GM23338 (cell line): ENCODE measurements around the gene ZNF763. TPM values are rescaled to one million over a fixed set of nuclear protein-coding genes. Genes with fewer than 3 reads are reported as not detected.

ENCODE experiments used
- ATAC-seq: fragments of 200-7000 bp; cut with Tn5 transposase; 3 replicates; pipeline ENCODE4 v1.9.1; 2020
- DNase-seq: peaks from one replicate; pipeline ENCODE4 v3.0.0-alpha.2; 2015; ENCODE audit warnings: low spot score
- H2AFZ ChIP-seq: fragments of 200-600 bp; sonication (generic); 2 replicates; pipeline ENCODE4 v1.8.0; 2016; ENCODE audit warnings: antibody characterized with exemption, mild to moderate bottlenecking, moderate library complexity
- H3F3A ChIP-seq: fragments of 200-600 bp; sonication (generic); replicated peaks from 2 replicates; pipeline ENCODE4 v1.8.0; 2017; ENCODE audit warnings: antibody characterized with exemption, mixed run types, low read depth
- H3K27ac ChIP-seq: fragments of 200-600 bp; sonication (generic); 2 replicates; pipeline ENCODE4 v1.6.1; 2016; ENCODE audit warnings: low read depth
- H3K27me3 ChIP-seq: fragments of 200-600 bp; sonication (generic); 2 replicates; pipeline ENCODE4 v1.8.0; 2016; ENCODE audit warnings: mild to moderate bottlenecking, mixed run types, moderate library complexity; ENCODE audit not compliant: insufficient read depth
- H3K36me3 ChIP-seq: fragments of 200-600 bp; sonication (generic); 2 replicates; pipeline ENCODE4 v1.8.0; 2016; ENCODE audit warnings: mild to moderate bottlenecking; ENCODE audit not compliant: insufficient read depth
- H3K4me1 ChIP-seq: fragments of 200-600 bp; sonication (generic); 2 replicates; pipeline ENCODE4 v1.8.0; 2016; ENCODE audit warnings: mild to moderate bottlenecking, moderate library complexity; ENCODE audit not compliant: insufficient read depth
- H3K4me2 ChIP-seq: fragments of 200-600 bp; sonication (generic); 2 replicates; pipeline ENCODE4 v1.7.1; 2017; ENCODE audit warnings: mixed run types
- H3K4me3 ChIP-seq: fragments of 200-600 bp; sonication (generic); 2 replicates; pipeline ENCODE4 v1.6.1; 2016; ENCODE audit warnings: mixed run types
- H3K79me2 ChIP-seq: fragments of 200-600 bp; sonication (generic); replicated peaks from 2 replicates; pipeline ENCODE4 v1.8.0; 2017; ENCODE audit warnings: mild to moderate bottlenecking; ENCODE audit not compliant: insufficient read depth
- H3K9me2 ChIP-seq: fragments of 200-600 bp; sonication (generic); 2 replicates; pipeline ENCODE4 v1.8.0; 2017; ENCODE audit not compliant: insufficient read depth
- H4K20me1 ChIP-seq: fragments of 200-600 bp; sonication (generic); replicated peaks from 2 replicates; pipeline ENCODE4 v1.8.0; 2017; ENCODE audit warnings: mild to moderate bottlenecking; ENCODE audit not compliant: insufficient read depth
- H3K27ac Mint-ChIP-seq: 2 replicates; pipeline ENCODE4 v1.8.0; 2020; ENCODE audit warnings: inconsistent platforms, mild to moderate bottlenecking, moderate library complexity, mixed read lengths
- H3K27me3 Mint-ChIP-seq: 3 replicates; pipeline ENCODE4 v1.8.0; 2022; ENCODE audit warnings: low read depth, mild to moderate bottlenecking, moderate library complexity, mixed read lengths, inconsistent platforms; ENCODE audit not compliant: insufficient read depth, poor library complexity
- H3K36me3 Mint-ChIP-seq: 3 replicates; pipeline ENCODE4 v1.8.0; 2021; ENCODE audit warnings: low read depth, mild to moderate bottlenecking, inconsistent platforms, moderate library complexity, mixed read lengths
- H3K4me1 Mint-ChIP-seq: 3 replicates; pipeline ENCODE4 v1.8.0; 2020; ENCODE audit warnings: mild to moderate bottlenecking, inconsistent platforms, mixed read lengths
- H3K4me3 Mint-ChIP-seq: 3 replicates; pipeline ENCODE4 v1.8.0; 2021; ENCODE audit warnings: moderate library complexity, mild to moderate bottlenecking, inconsistent platforms, mixed read lengths
- H3K9me3 Mint-ChIP-seq: 3 replicates; pipeline ENCODE4 v1.8.0; 2020; ENCODE audit warnings: moderate library complexity, mild to moderate bottlenecking, inconsistent platforms, mixed read lengths
- CREB1 ChIP-seq: fragments of 250-450 bp; sonication (Bioruptor Pico); IDR thresholded peaks from 2 replicates; pipeline ENCODE4 v1.5.0; 2020; ENCODE audit warnings: low read depth, mild to moderate bottlenecking, moderate library complexity
- EZH2 ChIP-seq: fragments of 200-600 bp; sonication (generic); IDR thresholded peaks from one replicate; pipeline ENCODE4 v1.8.0; 2017; ENCODE audit warnings: antibody characterized with exemption, mild to moderate bottlenecking, low read depth; ENCODE audit not compliant: unreplicated experiment
- EZH2phosphoT487 ChIP-seq: fragments of 200-600 bp; sonication (generic); IDR thresholded peaks from one replicate; pipeline ENCODE4 v1.8.1; 2018; ENCODE audit warnings: antibody characterized with exemption; ENCODE audit not compliant: unreplicated experiment
- JUNB ChIP-seq: IDR thresholded peaks from one replicate; pipeline ENCODE4 v1.6.1; 2016; ENCODE audit warnings: antibody characterized with exemption; ENCODE audit not compliant: unreplicated experiment
- NANOG ChIP-seq: IDR thresholded peaks from 2 replicates; pipeline ENCODE4 v1.6.1; 2016; ENCODE audit warnings: antibody characterized with exemption, borderline replicate concordance
- POLR2AphosphoS5 ChIP-seq: IDR thresholded peaks from 2 replicates; pipeline ENCODE4 v1.6.1; 2016; ENCODE audit warnings: antibody characterized with exemption, low read depth
- STAT1 ChIP-seq: IDR thresholded peaks from one replicate; pipeline ENCODE4 v1.6.1; 2016; ENCODE audit warnings: antibody characterized with exemption; ENCODE audit not compliant: unreplicated experiment
- ZNF331 ChIP-seq: fragments of 250-450 bp; sonication (Bioruptor Pico); IDR thresholded peaks from 2 replicates; pipeline ENCODE4 v1.5.0; 2020; ENCODE audit warnings: low read depth, mild to moderate bottlenecking, moderate library complexity
- polyA plus RNA-seq: library from polyadenylated mRNA; unstranded; fragments of >200 nt; fragmentation: Nextera tagmentation; extraction: Ambion mirVana; gene quantifications from 2 replicates; pipeline ENCODE4 v1.2.1, GENCODE V29; 2016
- total RNA-seq: library from RNA; depleted of rRNA; stranded (reverse); fragments of >200 nt; shearing (Covaris generic); gene quantifications from 2 replicates; pipeline ENCODE4 v1.2.3, GENCODE V29; 2014
- TF ChIP-seq, protein P1 (sequence below): fragments of 250-450 bp; sonication (Bioruptor Pico); IDR thresholded peaks from 2 replicates; pipeline ENCODE4 v1.5.0; 2020; ENCODE audit warnings: mild to moderate bottlenecking, moderate library complexity

ZNF763 gene
- total and polyA plus RNA-seq, 2 experiments from 2014 or later: 0.61 to 0.87 TPM

- TF ChIP-seq, protein P1, sequence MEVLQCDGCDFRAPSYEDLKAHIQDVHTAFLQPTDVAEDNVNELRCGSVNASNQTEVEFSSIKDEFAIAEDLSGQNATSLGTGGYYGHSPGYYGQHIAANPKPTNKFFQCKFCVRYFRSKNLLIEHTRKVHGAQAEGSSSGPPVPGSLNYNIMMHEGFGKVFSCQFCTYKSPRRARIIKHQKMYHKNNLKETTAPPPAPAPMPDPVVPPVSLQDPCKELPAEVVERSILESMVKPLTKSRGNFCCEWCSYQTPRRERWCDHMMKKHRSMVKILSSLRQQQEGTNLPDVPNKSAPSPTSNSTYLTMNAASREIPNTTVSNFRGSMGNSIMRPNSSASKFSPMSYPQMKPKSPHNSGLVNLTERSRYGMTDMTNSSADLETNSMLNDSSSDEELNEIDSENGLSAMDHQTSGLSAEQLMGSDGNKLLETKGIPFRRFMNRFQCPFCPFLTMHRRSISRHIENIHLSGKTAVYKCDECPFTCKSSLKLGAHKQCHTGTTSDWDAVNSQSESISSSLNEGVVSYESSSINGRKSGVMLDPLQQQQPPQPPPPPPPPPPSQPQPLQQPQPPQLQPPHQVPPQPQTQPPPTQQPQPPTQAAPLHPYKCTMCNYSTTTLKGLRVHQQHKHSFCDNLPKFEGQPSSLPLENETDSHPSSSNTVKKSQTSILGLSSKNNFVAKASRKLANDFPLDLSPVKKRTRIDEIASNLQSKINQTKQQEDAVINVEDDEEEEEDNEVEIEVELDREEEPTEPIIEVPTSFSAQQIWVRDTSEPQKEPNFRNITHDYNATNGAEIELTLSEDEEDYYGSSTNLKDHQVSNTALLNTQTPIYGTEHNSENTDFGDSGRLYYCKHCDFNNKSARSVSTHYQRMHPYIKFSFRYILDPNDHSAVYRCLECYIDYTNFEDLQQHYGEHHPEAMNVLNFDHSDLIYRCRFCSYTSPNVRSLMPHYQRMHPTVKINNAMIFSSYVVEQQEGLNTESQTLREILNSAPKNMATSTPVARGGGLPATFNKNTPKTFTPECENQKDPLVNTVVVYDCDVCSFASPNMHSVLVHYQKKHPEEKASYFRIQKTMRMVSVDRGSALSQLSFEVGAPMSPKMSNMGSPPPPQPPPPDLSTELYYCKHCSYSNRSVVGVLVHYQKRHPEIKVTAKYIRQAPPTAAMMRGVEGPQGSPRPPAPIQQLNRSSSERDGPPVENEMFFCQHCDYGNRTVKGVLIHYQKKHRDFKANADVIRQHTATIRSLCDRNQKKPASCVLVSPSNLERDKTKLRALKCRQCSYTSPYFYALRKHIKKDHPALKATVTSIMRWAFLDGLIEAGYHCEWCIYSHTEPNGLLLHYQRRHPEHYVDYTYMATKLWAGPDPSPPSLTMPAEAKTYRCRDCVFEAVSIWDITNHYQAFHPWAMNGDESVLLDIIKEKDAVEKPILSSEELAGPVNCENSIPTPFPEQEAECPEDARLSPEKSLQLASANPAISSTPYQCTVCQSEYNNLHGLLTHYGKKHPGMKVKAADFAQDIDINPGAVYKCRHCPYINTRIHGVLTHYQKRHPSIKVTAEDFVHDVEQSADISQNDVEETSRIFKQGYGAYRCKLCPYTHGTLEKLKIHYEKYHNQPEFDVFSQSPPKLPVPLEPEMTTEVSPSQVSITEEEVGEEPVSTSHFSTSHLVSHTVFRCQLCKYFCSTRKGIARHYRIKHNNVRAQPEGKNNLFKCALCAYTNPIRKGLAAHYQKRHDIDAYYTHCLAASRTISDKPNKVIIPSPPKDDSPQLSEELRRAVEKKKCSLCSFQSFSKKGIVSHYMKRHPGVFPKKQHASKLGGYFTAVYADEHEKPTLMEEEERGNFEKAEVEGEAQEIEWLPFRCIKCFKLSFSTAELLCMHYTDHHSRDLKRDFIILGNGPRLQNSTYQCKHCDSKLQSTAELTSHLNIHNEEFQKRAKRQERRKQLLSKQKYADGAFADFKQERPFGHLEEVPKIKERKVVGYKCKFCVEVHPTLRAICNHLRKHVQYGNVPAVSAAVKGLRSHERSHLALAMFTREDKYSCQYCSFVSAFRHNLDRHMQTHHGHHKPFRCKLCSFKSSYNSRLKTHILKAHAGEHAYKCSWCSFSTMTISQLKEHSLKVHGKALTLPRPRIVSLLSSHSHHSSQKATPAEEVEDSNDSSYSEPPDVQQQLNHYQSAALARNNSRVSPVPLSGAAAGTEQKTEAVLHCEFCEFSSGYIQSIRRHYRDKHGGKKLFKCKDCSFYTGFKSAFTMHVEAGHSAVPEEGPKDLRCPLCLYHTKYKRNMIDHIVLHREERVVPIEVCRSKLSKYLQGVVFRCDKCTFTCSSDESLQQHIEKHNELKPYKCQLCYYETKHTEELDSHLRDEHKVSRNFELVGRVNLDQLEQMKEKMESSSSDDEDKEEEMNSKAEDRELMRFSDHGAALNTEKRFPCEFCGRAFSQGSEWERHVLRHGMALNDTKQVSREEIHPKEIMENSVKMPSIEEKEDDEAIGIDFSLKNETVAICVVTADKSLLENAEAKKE (CRISPR knock-in tag): no peak
- TF ChIP-seq ZNF331 (CRISPR knock-in tag) (no peak), EZH2phosphoT487 (no peak), CREB1 (CRISPR knock-in tag) (no peak), EZH2 (no peak), NANOG (no peak), STAT1 (no peak)
Observed at GRCh38 chr19:11986754-11987153, 21.9 kb downstream of the ZNF763 start (continued).

DNA sequence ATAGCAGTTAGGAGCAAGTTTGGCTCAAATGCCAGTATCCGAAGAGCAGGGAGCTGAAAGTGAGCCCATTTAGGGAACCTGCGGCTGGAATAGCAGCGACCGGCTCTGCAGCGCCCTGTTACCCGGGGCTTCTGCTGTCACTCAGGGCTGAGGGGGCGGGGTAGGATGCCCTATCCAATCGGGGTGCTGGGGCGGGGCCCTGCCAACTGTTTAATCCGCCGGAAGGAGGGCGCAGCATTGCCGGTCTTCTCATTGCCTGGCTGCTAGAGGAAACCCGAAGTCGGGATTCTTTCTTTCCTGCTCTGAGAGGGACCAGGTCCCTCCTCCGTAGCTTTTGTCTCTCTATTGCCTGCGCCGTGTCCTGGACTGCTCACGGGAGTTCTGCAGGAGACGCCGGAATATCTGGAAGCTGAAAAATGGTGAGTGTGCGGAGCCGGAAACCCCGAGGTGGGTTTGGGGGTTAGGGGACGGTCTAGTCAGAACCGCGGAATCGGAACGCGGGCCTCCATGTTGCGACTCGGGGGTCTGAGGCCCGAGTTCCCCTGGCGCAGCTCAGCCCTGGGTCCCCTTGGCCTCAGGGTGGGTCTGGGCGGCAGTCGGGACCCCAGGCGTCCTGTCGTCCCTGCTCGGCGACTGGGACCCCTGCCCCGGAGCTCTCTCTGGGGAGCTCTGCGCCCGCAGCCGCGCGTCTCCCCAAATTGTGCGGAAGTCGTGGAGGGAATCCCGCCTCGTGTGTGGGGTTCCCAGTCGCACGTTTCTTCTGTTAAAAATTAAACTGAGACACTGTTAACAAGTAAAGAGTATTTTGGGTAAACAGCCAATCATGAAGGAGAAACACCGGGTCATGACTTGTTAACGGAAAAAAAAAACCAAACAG lies 22.8 kb downstream of the ZNF763 start:
- no peaks in the 10 kb centered on the region for H3F3A ChIP-seq
- H3K4me1 Mint-ChIP-seq: no peaks in the 10 kb centered on the region
- H3K9me2 ChIP-seq: peaks cover 6% of the 10 kb centered on the region; the same call in 1 of the 2 replicates
- H3K27ac Mint-ChIP-seq: no peak overlapping the region
- ATAC-seq (no peak; the same call in 2 of the 3 replicates), DNase-seq (peak; percentile 99)
- H3K4me2 ChIP-seq: peak overlapping the region; percentile 97
- peak overlapping the region; percentile 96 for H3K4me3 ChIP-seq
- peaks cover 8% of the 10 kb centered on the region for H3K4me1 ChIP-seq
- no peaks in the 10 kb centered on the region for H3K27me3 ChIP-seq
- H3K27me3 Mint-ChIP-seq: peaks cover 3% of the 10 kb centered on the region
- TF ChIP-seq JUNB (no peak), POLR2AphosphoS5 (peak; percentile 96)
- no peak overlapping the region for H3K4me3 Mint-ChIP-seq
- peaks cover 91% of the 10 kb centered on the region for H3K9me3 Mint-ChIP-seq
- H3K79me2 ChIP-seq: peaks cover 42% of the 10 kb centered on the region
- H2AFZ ChIP-seq: no peak overlapping the region
- H3K36me3 Mint-ChIP-seq: peaks cover 25% of the 10 kb centered on the region
- peaks cover 6% of the 10 kb centered on the region; the same call in 1 of the 2 replicates for H3K36me3 ChIP-seq
- peak overlapping the region; percentile 95 for H3K27ac ChIP-seq
- H4K20me1 ChIP-seq: peaks cover 27% of the 10 kb centered on the region
